ENCODE results near the gene RPS6KB2. TPM values are rescaled to one million over a fixed set of nuclear protein-coding genes. Genes with fewer than 3 reads are reported as not detected.
A peak's percentile ranks its signal among the peaks of the same experiment; 100 is the strongest.

RPS6KB2 gene
- total and polyA plus RNA-seq, 9 of the 15 experiments (the other 6 are each of a cell fraction or from before 2014, with no cell fraction given) = 0.42 to 122 (median 82.6) TPM

DNA sequence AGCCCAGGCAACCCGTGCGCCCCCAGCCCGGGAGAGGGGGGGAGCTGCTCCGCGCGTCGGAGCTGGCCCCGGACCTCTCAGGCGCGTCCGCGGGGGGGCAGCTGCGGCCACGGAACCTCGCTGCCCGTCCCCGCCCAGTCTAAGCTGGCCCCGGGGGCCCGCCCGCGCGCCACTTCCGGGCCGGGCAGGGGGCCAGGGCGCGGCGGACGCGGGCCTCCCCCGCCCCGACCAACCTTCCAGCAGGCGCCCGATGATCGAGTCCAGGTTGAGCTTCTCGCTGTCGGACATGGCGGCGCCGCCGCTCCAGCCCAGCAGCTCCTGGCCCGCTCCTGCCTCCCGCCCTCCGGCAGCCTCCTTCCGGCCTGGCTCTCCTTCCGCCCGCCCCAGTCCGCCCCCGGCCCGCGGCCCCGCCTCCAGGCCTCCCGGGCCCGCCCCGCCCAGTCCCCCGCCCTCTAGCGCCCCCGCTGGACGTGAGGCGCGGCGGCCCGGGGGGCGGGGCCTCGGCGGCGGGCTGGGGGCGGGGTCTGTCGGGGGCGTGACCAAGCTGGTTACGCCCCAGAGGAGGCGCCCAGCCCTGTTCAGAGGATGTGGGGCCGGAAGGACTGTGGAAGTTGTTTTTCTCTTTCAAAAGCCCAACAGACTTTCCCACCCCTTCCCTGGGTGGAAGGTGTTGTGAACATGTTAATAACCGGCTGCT is 26.7 kb upstream of the RPS6KB2 start, which contains the start of gene PPP1CA (continued):
- peak; percentile 35; the same call in 1 of the 2 replicates for TF ChIP-seq POLR2AphosphoS2 (IDR thresholded peaks at IDR 0.05; ENCODE audit: low read length)
- no peak for TF ChIP-seq JUNB (CRISPR knock-in tag; conservative IDR thresholded peaks at IDR 0.05)
- TF ChIP-seq SAP30 (IDR thresholded peaks at IDR 0.05; ENCODE audit: borderline replicate concordance, insufficient read depth, low read depth, low read length, poor library complexity, severe bottlenecking) = no peak
- TF ChIP-seq TSC22D4 (tag; IDR thresholded peaks at IDR 0.05) = no peak
- no peak for TF ChIP-seq SNRNP70 (optimal IDR thresholded peaks at IDR 0.05; ENCODE audit: low read depth, low read length)
- TF ChIP-seq CLOCK (CRISPR knock-in tag; IDR thresholded peaks at IDR 0.05; ENCODE audit: borderline replicate concordance) = no peak
- TF ChIP-seq E2F1 (CRISPR knock-in tag; IDR thresholded peaks at IDR 0.05) = no peak
- TF ChIP-seq CREB1 (IDR thresholded peaks at IDR 0.05) = peak; percentile 1; the same call in 1 of the 2 replicates
- no peak for TF ChIP-seq CREB1 (CRISPR knock-in tag; IDR thresholded peaks at IDR 0.05)
- no peak; the same call in 1 of the 2 replicates for TF ChIP-seq ETS1 (conservative IDR thresholded peaks at IDR 0.05; ENCODE audit: control insufficient read depth, low read depth, low read length)
- TF ChIP-seq ZNF79 (CRISPR knock-in tag; IDR thresholded peaks at IDR 0.05; ENCODE audit: low read depth) = no peak
- TF ChIP-seq EP400 (IDR thresholded peaks at IDR 0.05) = peak; percentile 32; the same call in 1 of the 2 replicates
- no peak for TF ChIP-seq SAFB (IDR thresholded peaks at IDR 0.05; ENCODE audit: borderline replicate concordance, low read depth, low read length)
- TF ChIP-seq SRSF1 (IDR thresholded peaks at IDR 0.05; ENCODE audit: low read depth, low read length) = no peak
- TF ChIP-seq DNMT1 (IDR thresholded peaks at IDR 0.05) = no peak
- no peak for TF ChIP-seq ZNF764 (CRISPR knock-in tag; IDR thresholded peaks at IDR 0.05; ENCODE audit: low read depth)
- TF ChIP-seq, protein P1, sequence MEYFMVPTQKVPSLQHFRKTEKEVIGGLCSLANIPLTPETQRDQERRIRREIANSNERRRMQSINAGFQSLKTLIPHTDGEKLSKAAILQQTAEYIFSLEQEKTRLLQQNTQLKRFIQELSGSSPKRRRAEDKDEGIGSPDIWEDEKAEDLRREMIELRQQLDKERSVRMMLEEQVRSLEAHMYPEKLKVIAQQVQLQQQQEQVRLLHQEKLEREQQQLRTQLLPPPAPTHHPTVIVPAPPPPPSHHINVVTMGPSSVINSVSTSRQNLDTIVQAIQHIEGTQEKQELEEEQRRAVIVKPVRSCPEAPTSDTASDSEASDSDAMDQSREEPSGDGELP (CRISPR knock-in tag; IDR thresholded peaks at IDR 0.05; ENCODE audit: borderline replicate concordance) = no peak; the same call in 1 of the 2 replicates
- peak; percentile 37 to 69 (median 52); a peak in 5 of 6 replicates for TF ChIP-seq CTCF (IDR thresholded peaks at IDR 0.05 in 2 of 3, conservative IDR thresholded peaks at IDR 0.05 in 1 of 3; ENCODE audit: insufficient read depth in 2 of 3, low read depth in 1 of 3, low read length in 3 of 3)

Measured in K562 (cell line).